ENCODE data around the gene BRSK2.

GRCh38 chr11:1403721-1404460 lies 14.2 kb downstream of the BRSK2 start:
- TF ChIP-seq POLR2A (IDR thresholded peaks at IDR 0.05) = no peak
- no peak for TF ChIP-seq CTCF (IDR thresholded peaks at IDR 0.05)

All from Peyer's patch (tissue), 4 donors.